Mesenchymal stem cell (in vitro differentiated cells and primary cell): ENCODE data around the gene NRXN3.

Experiments
- DNase-seq: peaks from one replicate; pipeline ENCODE4 v3.0.0-alpha.2; 2013
- H2AFZ ChIP-seq: one replicate; pipeline ENCODE4 v1.6.1; 2013; ENCODE audit warnings: low read depth, mild to moderate bottlenecking, control low read depth, inconsistent platforms, low read length, moderate library complexity
- H2AK5ac ChIP-seq: 2 replicates; pipeline ENCODE4 v1.6.1; 2013; ENCODE audit warnings: low read length, moderate library complexity, mild to moderate bottlenecking, inconsistent platforms; ENCODE audit not compliant: severe bottlenecking
- H2BK120ac ChIP-seq: one replicate; pipeline ENCODE4 v1.6.1; 2013; ENCODE audit warnings: low read depth, mild to moderate bottlenecking, inconsistent platforms, low read length, moderate library complexity
- H2BK12ac ChIP-seq, 2 experiments: one replicate each; pipeline ENCODE4 v1.6.1; 2013; ENCODE audit warnings: inconsistent platforms in 2 of 2, low read length in 2 of 2, mild to moderate bottlenecking in 2 of 2, moderate library complexity in 2 of 2, control low read depth in 1 of 2
- H2BK15ac ChIP-seq: one replicate; pipeline ENCODE4 v1.6.1; 2013; ENCODE audit warnings: mild to moderate bottlenecking, low read depth, inconsistent platforms; ENCODE audit not compliant: poor library complexity, severe bottlenecking
- H2BK5ac ChIP-seq: 2 replicates; pipeline ENCODE4 v1.6.1; 2013; ENCODE audit warnings: low read depth, mild to moderate bottlenecking, low read length, control low read depth, inconsistent platforms; ENCODE audit not compliant: poor library complexity, severe bottlenecking
- H3K14ac ChIP-seq, 2 experiments: one replicate each; pipeline ENCODE4 v1.6.1; 2013; ENCODE audit warnings: inconsistent platforms in 2 of 2, low read length in 2 of 2, control low read depth in 1 of 2, mild to moderate bottlenecking in 1 of 2, moderate library complexity in 1 of 2
- H3K18ac ChIP-seq, 2 experiments: one replicate each; pipeline ENCODE4 v1.6.1; 2013; ENCODE audit warnings: inconsistent platforms in 2 of 2, low read length in 2 of 2, control low read depth in 1 of 2, low read depth in 1 of 2, mild to moderate bottlenecking in 1 of 2
- H3K23ac ChIP-seq, 2 experiments: one replicate each; pipeline ENCODE4 v1.6.1; 2013; ENCODE audit warnings: inconsistent platforms in 2 of 2, low read length in 2 of 2, mild to moderate bottlenecking in 2 of 2, moderate library complexity in 2 of 2, control low read depth in 1 of 2
- H3K27ac ChIP-seq: 2 replicates; pipeline ENCODE4 v1.5.1; 2013; ENCODE audit warnings: mild to moderate bottlenecking, moderate library complexity, low read length, control low read depth, inconsistent platforms; ENCODE audit not compliant: poor library complexity, severe bottlenecking
- H3K27me3 ChIP-seq, 2 experiments: 2 replicates each; pipeline versions ENCODE4 v1.6.1 to v1.7.0; 2013; ENCODE audit warnings: low read length in 2 of 2, mild to moderate bottlenecking in 2 of 2, moderate library complexity in 2 of 2, control low read depth in 1 of 2, inconsistent platforms in 1 of 2; ENCODE audit not compliant: control insufficient read depth in 1 of 2, insufficient read depth in 1 of 2
- H3K36me3 ChIP-seq, 2 experiments: 2 replicates each; pipeline versions ENCODE4 v1.6.1 to v1.7.0; 2013; ENCODE audit warnings: low read length in 2 of 2, control low read depth in 1 of 2, inconsistent platforms in 1 of 2, low read depth in 1 of 2, mild to moderate bottlenecking in 1 of 2; ENCODE audit not compliant: insufficient read depth in 2 of 2, control insufficient read depth in 1 of 2
- H3K4ac ChIP-seq, 2 experiments: one replicate each; pipeline ENCODE4 v1.6.1; 2013; ENCODE audit warnings: inconsistent platforms in 2 of 2, low read length in 2 of 2, mild to moderate bottlenecking in 2 of 2, moderate library complexity in 2 of 2, control low read depth in 1 of 2, low read depth in 1 of 2
- H3K4me1 ChIP-seq: 2 replicates; pipeline ENCODE4 v1.6.1; 2013; ENCODE audit warnings: low read depth, low read length, control low read depth; ENCODE audit not compliant: control insufficient read depth, insufficient read depth
- H3K4me2 ChIP-seq: 2 replicates; pipeline ENCODE4 v1.6.1; 2013; ENCODE audit warnings: low read length, mild to moderate bottlenecking, inconsistent platforms; ENCODE audit not compliant: poor library complexity, severe bottlenecking
- H3K4me3 ChIP-seq, 2 experiments: 2 replicates each; pipeline versions ENCODE4 v1.5.1 to v1.7.0; 2013; ENCODE audit warnings: low read length in 2 of 2, mild to moderate bottlenecking in 2 of 2, control low read depth in 1 of 2, low read depth in 1 of 2; ENCODE audit not compliant: insufficient read depth in 1 of 2
- H3K79me1 ChIP-seq: replicated peaks from 2 replicates; pipeline ENCODE4 v1.6.1; 2013; ENCODE audit warnings: mild to moderate bottlenecking, control low read depth, low read length, inconsistent platforms; ENCODE audit not compliant: poor library complexity, severe bottlenecking
- H3K9ac ChIP-seq: 2 replicates; pipeline ENCODE4 v1.7.0; 2013; ENCODE audit warnings: mild to moderate bottlenecking, low read length, moderate library complexity
- H3K9me3 ChIP-seq: 2 replicates; pipeline ENCODE4 v1.7.0; 2013; ENCODE audit warnings: mild to moderate bottlenecking, low read length; ENCODE audit not compliant: control insufficient read depth
- H4K8ac ChIP-seq: one replicate; pipeline ENCODE4 v1.6.1; 2013; ENCODE audit warnings: inconsistent platforms, mild to moderate bottlenecking, low read length, moderate library complexity
- H4K91ac ChIP-seq: one replicate; pipeline ENCODE4 v1.6.1; 2013; ENCODE audit warnings: mild to moderate bottlenecking, low read length, inconsistent platforms
- WGBS: methylation state at CpG from one replicate; pipeline ENCODE4 v1.1.7; 2013; ENCODE audit warnings: mixed read lengths; 5-methylcytosine and 5-hydroxymethylcytosine counted together

Gene NRXN3

DNA sequence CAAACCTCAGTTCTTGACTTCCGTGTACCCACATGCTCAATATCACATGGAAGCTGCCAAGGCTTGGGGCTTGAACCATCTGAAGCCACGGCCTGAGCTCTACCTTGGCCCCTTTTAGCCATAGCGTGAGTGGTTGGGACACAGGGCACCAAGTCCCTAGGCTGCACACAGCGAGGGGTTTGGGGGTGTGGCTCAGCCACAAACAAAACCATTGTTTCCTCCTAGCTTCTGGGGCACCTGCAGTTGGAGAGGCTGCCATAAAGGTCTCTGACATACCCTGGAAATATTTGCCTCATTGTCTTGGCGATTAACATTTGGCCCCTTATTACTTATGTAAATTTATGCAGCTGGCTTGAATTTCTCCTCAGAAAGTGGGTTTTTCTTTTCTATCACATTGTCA lies 628.6 kb downstream of the NRXN3 start:
- no peak overlapping the region for H2BK15ac ChIP-seq
- no peak overlapping the region for H3K27ac ChIP-seq
- H2AFZ ChIP-seq, result no peak overlapping the region
- H3K9ac ChIP-seq, result no peak overlapping the region
- peaks cover 0 to 3% of the 10 kb centered on the region in 2 experiments for H3K27me3 ChIP-seq
- H3K79me1 ChIP-seq, result no peaks in the 10 kb centered on the region
- H3K4me1 ChIP-seq, result no peaks in the 10 kb centered on the region
- no peak overlapping the region for H2BK5ac ChIP-seq
- no peak overlapping the region for H2BK120ac ChIP-seq
- H3K36me3 ChIP-seq, result no peaks in the 10 kb centered on the region
- H2AK5ac ChIP-seq, result no peak overlapping the region
- H3K14ac ChIP-seq, result no peak overlapping the region
- no peak for DNase-seq
- no peak overlapping the region for H4K91ac ChIP-seq
- no peak overlapping the region for H3K4ac ChIP-seq
- H2BK12ac ChIP-seq, result no peak overlapping the region
- WGBS, result 63% methylated on average over 4 of the region's 5 CpGs
- no peak overlapping the region for H3K4me2 ChIP-seq
- H4K8ac ChIP-seq, result no peak overlapping the region
- H3K23ac ChIP-seq, result no peak overlapping the region
- no peak overlapping the region for H3K18ac ChIP-seq
- no peaks in the 10 kb centered on the region for H3K9me3 ChIP-seq
- no peak overlapping the region for H3K4me3 ChIP-seq

DNA sequence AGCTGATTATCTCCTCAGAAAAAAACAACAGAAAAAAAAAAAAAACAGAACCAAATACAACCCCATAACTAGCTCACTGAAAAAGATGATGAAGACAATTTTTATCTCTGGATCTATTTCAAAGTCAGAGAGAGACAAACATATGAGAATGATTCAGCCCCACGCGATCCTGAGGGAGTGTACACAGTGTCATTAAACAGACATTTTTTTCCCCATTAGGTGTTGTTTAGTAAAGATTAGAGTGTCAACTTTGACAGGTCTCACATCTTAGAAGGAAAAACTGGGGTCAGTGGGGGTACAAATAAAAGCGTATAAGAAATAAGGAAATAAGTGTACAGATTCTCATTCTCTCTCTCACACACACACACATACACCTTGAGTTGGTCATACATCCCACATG lies 635.4 kb downstream of the NRXN3 start:
- Histone ChIP-seq H3K23ac (no peak overlapping the region), H2BK15ac (no peak overlapping the region), H3K4me3 (no peak overlapping the region), H3K9me3 (no peaks in the 10 kb centered on the region), H3K27me3 (peaks cover 0 to 3% of the 10 kb centered on the region in 2 experiments), H3K14ac (no peak overlapping the region), H3K4me2 (no peak overlapping the region), H2BK120ac (no peak overlapping the region), H2AFZ (no peak overlapping the region), H3K36me3 (no peaks in the 10 kb centered on the region), H3K27ac (no peak overlapping the region), H3K4ac (no peak overlapping the region), H3K9ac (no peak overlapping the region), H3K79me1 (no peaks in the 10 kb centered on the region), H2BK5ac (no peak overlapping the region), H3K18ac (no peak overlapping the region), H4K8ac (no peak overlapping the region), H3K4me1 (no peaks in the 10 kb centered on the region), H2BK12ac (no peak overlapping the region), H2AK5ac (no peak overlapping the region), H4K91ac (no peak overlapping the region)
- no peak for DNase-seq
- whole genome bisulfite sequencing, result 40% methylated on average over 1 of the region's 3 CpGs

DNA sequence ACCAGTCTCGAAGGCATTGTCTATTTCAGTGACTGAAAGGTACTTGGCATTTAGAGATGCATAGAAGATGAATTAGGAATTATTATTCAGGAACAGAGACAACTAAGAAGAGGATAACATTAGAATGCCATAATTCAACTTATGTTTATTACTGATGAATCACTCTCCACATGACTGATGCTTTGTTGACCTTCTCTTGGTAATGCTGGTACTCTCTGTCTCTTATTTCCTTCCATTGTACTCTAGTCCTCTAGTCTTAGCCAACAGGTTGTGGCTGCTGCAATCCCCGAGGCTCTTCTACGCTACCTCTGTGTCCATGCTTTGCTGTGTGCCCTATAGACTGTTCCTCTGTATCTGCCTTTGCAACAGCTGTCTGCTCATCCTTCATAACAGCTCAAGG lies 652.9 kb downstream of the NRXN3 start:
- Histone ChIP-seq H2BK12ac (no peak overlapping the region), H2AFZ (no peak overlapping the region), H3K27ac (no peak overlapping the region), H3K36me3 (no peaks in the 10 kb centered on the region), H3K9me3 (no peaks in the 10 kb centered on the region), H3K14ac (no peak overlapping the region), H3K4me1 (no peaks in the 10 kb centered on the region), H2BK120ac (no peak overlapping the region), H2BK5ac (no peak overlapping the region), H3K18ac (no peak overlapping the region), H3K4me2 (no peak overlapping the region), H2AK5ac (no peak overlapping the region), H3K79me1 (no peaks in the 10 kb centered on the region), H3K4ac (no peak overlapping the region), H3K23ac (no peak overlapping the region), H3K9ac (no peak overlapping the region), H2BK15ac (no peak overlapping the region), H3K4me3 (no peak overlapping the region), H4K8ac (no peak overlapping the region), H3K27me3 (no peaks in the 10 kb centered on the region), H4K91ac (no peak overlapping the region)
- WGBS, result 81% methylated on average over 2 of the region's 3 CpGs
- DNase-seq, result no peak

DNA sequence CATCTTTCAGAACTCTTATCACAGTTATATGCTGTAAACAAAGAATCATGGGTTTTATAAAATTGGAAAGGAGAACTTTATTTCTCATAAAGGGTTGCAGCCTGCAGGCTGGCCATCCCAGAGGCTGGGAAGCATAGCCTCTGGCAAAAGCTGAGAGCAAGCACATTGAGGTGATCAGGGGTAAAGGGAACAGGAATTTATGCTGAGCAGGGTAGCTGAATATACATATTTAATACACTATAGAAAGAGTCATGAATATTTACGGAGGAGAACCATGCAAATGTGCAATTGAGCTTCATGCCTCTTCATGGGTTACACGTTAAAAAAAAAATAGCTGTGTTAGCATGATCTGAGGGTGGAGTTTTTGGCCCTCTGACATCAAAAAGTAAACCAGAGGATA lies 653.3 kb downstream of the NRXN3 start:
- Histone ChIP-seq H3K36me3 (no peaks in the 10 kb centered on the region), H3K9ac (no peak overlapping the region), H3K9me3 (no peaks in the 10 kb centered on the region), H3K27me3 (no peaks in the 10 kb centered on the region), H3K79me1 (no peaks in the 10 kb centered on the region), H3K4me3 (no peak overlapping the region), H3K23ac (no peak overlapping the region), H3K27ac (no peak overlapping the region), H4K8ac (no peak overlapping the region), H2AFZ (no peak overlapping the region), H3K4me2 (no peak overlapping the region), H3K4ac (no peak overlapping the region), H2BK12ac (no peak overlapping the region), H3K4me1 (no peaks in the 10 kb centered on the region), H2AK5ac (no peak overlapping the region), H4K91ac (no peak overlapping the region), H2BK15ac (no peak overlapping the region), H3K14ac (no peak overlapping the region), H3K18ac (no peak overlapping the region), H2BK120ac (no peak overlapping the region), H2BK5ac (no peak overlapping the region)
- WGBS, result 56% methylated on average over 2 of the region's 2 CpGs
- DNase-seq, result no peak
